Suppressor macrophage (primary cell): ENCODE data around the gene HSPB3.
"Not testable (repeated sequence)": the region's sequence is repeated elsewhere in the genome, so short reads cannot be mapped to it uniquely, and the experiment has no call there.

ENCODE experiments used
- DNase-seq, 4 experiments: peaks; one replicate each; pipeline ENCODE4 v3.0.0-alpha.2; 2020 to 2022
- total RNA-seq, 17 experiments: gene quantifications; one replicate each; lab custom pipeline; 2026; ENCODE audit warnings: mixed read lengths in 6 of 17, inconsistent platforms in 3 of 17; lab: John Stamatoyannopoulos, UW

Gene HSPB3
- total RNA-seq, result 0 to 0.33 (median 0) reads per million in 17 experiments

GRCh38 chr5:54455413-54456157 is at the start of gene HSPB3:
HSPB3 (plus strand) TSS chr5:54455699; CDS start chr5:54455790, 91 bp downstream.
- DNase-seq, result no peak

DNA sequence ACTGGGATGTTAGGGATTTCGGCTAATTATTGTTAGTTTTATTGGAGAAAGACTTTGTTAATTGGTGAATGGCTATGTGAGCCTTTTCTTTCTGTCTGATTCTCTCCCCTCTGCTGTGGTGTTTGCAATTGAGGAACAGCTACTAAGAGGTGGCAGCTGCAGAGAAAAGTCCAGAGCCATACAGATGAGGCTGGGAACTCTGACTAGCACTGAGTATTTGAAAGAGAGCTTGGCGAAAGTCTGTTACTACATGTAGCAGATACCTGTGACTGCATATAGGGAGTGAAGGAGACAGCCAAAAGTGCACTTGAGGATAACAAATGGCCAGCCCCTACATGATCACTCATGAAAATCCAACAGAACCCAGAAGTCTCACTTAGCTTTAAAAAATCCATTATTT is 44.3 kb upstream of the HSPB3 start:
- no peak for DNase-seq

GRCh38 chr5:54412913-54413312 is 42.6 kb upstream of the HSPB3 start:
- DNase-seq, result no peak

GRCh38 chr5:54415147-54415546 is 40.4 kb upstream of the HSPB3 start:
- no peak for DNase-seq

GRCh38 chr5:54415896-54416601 is 39.5 kb upstream of the HSPB3 start:
- no peak for DNase-seq

GRCh38 chr5:54419573-54420423 is 35.7 kb upstream of the HSPB3 start:
- peak; percentile 53 to 89 (median 67) for DNase-seq

DNA sequence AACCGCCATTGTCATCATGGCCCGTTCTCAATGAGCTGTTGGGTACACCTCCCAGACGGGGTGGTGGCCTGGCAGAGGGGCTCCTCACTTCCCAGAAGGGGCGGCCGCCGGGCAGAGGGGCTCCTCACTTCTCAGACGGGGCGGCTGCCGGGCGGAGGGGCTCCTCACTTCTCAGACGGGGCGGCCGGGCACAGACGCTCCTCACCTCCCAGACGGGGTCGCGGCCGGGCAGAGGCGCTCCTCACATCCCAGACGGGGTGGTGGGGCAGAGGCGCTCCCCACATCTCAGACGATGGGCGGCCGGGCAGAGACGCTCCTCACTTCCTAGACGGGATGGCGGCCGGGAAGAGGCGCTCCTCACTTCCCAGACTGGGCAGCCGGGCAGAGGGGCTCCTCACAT is 35.0 kb upstream of the HSPB3 start:
- DNase-seq, result not testable (repeated sequence)

DNA sequence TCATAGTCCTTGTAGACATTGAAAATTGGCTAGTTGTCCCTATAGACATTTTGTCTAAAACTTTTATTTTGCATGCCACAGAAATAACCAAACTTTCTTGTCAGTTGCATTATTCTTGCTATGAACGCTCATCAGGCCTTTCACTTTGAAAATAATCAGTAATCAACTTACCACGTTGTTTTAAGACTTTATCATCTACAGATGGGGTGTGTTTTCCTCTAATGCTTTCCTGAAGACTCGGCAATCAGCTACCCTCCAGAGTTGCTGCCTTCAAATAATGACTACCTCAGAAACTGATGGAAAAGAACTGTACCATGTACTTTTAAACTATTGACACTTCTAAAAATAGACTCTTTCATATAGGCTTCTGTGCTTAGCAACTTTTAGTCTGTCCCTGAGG is 33.5 kb upstream of the HSPB3 start:
- DNase-seq, result no peak

DNA sequence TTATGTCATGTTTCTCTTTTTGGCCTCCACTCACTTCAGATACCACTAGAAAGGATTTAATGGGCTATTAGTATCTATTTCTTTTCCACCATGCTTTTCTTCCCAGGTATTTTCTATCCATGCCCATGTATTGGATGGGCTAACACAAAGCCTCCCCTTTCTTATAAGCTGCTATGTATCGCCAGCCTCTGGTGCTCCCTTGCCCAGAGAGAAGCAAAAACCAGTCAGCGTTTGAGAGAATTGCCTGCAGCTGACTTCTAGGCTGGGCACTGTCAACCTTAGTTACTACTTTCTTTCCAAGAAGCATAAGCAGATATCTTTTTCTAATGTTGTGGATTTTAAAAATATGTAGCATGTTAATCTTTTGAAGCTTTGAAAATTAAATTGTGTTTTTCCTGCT is 30.2 kb upstream of the HSPB3 start:
- DNase-seq, result no peak

DNA sequence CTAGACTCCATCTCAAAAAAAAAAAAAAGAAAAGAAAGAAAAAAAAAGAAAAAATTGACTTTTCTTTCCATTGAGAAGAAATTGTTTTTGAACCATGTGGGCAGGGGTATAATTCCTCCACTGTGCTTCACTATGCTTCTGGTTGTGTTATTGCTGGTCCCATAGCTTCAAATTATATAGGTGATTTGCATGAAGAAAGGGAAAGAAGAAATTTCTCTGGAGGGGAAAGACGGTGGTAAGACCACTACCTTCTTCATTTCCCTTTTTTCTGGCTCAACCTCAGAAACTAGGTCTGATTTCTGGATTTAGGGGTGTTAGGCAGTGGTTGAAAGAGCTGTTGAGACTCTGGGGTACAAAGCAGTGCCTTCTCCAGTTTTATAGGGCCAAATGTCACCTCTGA is 29.3 kb upstream of the HSPB3 start:
- DNase-seq, result no peak

DNA sequence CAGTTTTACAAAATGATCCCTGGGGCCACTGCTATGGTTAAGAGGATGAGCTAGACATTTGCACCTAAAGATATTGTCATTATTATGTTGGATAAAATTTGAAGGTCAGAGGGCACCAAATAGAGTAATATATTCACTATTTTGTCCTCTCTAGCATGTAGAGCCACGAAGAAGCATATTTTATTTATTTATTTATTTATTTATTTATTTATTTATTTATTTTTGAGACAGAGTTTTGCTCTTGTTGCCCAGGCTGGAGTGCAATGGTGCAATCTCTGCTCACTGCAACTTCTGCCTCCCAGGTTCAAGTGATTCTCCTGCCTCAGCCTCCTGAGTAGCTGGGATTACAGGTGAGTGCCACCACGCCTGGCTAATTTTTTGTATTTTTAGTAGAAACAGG is 20.8 kb upstream of the HSPB3 start:
- DNase-seq, result not testable (repeated sequence)

DNA sequence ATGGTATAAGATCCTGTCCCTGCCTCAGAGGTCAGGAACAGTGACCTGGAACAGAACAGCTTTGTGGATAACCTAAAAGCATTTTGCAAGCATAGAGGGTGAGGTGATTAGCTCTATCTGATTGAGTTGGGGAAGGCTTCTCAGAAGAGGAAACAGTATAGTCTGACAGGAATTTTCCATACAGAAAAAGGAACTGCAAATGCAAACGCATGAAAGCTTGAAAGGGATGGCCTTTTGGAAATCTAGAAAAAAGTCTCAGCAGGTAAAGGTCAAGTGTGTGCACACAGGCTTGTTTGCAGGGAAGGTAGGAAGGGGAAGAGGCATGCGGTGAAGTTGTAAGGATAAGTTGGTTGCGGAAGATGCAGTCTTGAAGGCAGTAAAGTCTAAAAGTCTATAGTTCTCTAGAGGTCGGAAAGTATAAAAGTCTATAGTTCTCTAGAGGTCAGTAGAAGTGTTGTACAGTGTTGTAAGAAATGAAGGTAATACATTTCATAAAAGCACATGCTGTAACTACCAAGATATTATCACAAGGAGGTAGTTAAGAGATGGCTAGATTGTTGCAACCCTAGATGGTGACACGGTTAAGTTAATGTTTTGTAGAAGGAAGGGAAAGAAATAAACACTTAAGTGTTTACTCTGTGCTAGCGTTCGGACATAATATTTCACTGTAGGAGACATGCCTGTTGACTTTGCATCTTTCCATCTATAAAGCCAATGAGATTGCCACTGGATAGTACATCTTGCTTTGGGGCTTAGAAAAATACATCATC is 16.7 kb upstream of the HSPB3 start:
- DNase-seq, result peak in 3 of 4 experiments; percentile 48 to 69 (median 68)

GRCh38 chr5:54440456-54440893 is 15.0 kb upstream of the HSPB3 start:
- peak; percentile 5 to 67 (median 51) for DNase-seq

GRCh38 chr5:54442271-54442670 is 13.2 kb upstream of the HSPB3 start:
- DNase-seq, result no peak

- DNase-seq, result peak in 3 of 4 experiments; percentile 20 to 31 (median 27)
Observed at GRCh38 chr5:54443270-54443669, 12.2 kb upstream of the HSPB3 start.

DNA sequence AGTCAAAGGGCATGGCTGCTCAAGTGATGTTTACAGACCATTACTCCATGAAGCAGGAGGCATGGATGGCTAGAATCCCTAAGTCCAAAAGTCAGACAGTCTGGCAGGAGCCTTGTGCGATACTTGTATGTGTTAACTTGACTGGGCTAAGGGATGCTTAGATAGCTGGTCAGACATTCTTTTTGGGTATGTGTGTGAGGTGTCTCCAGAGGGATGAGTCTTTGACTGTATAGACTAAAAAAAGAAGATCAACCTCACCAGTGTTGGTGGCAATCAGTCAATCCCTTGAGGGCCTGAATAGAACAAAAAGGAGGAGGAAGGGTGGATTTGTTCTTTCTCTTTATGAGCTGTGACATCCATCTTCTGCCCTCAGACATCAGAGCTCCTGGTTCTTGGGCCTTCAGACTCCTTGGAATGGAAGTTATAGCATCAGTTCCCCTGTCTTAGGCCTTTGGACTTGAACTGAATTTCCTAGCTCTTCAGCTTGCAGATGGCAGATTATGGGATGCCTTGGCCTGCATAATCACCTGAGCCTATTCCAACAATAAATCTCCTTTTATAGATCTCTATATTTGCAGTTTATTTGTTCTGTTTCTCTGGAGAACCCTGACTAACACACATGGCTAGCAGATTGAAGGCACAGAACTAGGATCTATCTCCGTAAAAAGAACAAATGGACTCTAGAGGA is 9.7 kb upstream of the HSPB3 start:
- DNase-seq, result no peak

DNA sequence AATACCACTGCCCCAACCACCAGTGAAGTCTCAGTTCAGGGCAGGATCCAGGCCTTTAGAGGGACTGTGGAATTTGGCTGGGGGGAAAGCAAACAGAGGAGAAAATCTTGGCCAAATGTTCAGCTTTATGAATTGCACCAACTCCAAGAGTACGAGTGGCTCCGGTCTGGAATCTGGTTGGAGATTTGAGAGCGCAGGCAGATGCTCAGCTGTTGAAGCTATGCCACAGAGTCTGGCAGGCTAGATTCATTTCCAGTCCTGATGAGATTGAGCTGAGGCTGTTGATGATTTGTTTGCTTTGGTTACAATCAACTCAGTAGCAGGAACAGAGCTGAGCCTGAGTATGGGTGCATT is 9.1 kb upstream of the HSPB3 start:
- DNase-seq, result no peak

DNA sequence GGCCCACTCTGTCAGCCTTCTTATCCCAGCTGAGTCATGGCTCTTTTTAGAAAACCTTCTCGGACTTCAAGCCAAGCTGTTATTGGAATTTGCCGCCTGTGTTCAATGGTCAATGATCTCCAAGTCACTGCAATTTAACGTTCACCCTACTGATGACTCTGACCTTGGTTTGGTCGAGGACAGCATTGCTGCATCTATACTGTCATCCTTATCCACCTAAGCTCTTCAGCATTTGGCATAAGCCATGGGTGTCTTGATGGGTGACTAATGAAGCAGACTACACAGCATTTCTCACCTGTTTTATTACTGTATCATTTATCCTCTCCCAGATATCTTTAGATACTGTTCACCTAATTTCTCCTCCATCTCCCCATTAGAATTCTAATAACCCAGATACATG is 5.6 kb upstream of the HSPB3 start:
- no peak for DNase-seq

DNA sequence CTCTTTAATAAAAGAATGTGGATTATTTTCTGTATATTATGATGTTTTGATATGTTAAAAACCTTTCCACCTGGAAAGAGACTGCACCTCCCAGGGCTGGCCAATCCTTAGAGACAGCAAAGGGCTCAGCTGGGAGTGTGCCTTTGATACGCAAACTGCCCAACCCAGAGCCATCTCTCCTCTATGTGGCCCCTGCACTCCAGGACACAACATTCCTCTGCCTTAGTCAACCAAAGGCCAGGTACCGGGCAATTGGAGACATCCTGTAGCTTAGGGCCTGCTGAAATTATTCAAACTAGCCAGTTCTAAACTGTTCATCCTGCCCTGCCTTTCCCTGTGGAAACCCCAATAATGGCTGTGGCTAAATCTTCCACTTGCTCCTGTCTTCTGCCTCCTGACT is 5.0 kb upstream of the HSPB3 start:
- DNase-seq, result no peak

- DNase-seq, result no peak
Observed at GRCh38 chr5:54453046-54453445, 2.5 kb upstream of the HSPB3 start.

DNA sequence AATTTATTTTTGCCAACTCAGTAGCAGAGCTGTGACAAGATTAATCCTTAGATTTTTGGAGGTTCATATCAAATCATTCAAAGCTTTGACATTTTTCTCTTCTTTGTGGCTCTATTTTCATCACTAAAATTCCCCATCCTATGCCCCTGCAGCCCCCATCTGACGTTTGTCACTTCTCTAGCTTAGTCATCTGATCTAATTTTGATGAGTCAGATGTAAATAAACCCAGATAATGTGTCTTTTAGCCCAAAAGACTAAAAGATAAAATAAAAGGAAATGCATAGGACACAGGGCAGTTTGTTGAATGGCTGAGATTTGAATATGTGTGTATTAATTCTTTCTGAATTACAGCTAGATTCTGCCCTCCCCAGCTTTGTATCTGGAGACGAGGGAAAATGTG is 897 bp upstream of the HSPB3 start:
- DNase-seq, result no peak
